ENCODE data around the gene NDST1.

Gene NDST1

GRCh38 chr5:150570333-150570732, 62.4 kb downstream of the NDST1 start:
- DNase-seq (ENCODE audit: low spot score) = no peak

- DNase-seq (ENCODE audit: low spot score) = no peak
Observed at GRCh38 chr5:150571836-150572235, 63.9 kb downstream of the NDST1 start.

DNA sequence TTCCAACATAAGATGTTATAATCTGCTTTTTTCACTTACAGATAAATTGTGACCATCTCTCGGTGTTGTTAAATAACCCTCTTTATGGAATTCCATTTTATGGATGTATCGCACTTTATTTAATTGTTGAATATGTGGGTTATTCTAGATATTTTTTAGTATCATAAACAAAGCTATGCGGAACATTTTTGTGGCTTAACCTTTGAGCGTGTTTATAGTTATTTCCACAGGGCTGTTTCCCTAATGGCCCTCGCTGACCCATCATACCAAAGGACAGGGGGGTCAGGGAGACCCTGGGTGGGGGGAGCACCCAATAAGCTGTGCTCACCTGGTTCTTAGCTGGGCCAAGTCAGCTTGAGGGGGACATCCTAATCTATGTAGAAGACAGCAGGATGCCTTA, 65.3 kb downstream of the NDST1 start:
- DNase-seq (ENCODE audit: low spot score) = no peak

GRCh38 chr5:150573867-150574817, 66.2 kb downstream of the NDST1 start:
- no peak for DNase-seq (ENCODE audit: low spot score)

- no peak for DNase-seq (ENCODE audit: low spot score)
Observed at GRCh38 chr5:150574818-150575547, 67.1 kb downstream of the NDST1 start.

GRCh38 chr5:150575745-150576448, 68.0 kb downstream of the NDST1 start:
- no peak for DNase-seq (ENCODE audit: low spot score)

DNA sequence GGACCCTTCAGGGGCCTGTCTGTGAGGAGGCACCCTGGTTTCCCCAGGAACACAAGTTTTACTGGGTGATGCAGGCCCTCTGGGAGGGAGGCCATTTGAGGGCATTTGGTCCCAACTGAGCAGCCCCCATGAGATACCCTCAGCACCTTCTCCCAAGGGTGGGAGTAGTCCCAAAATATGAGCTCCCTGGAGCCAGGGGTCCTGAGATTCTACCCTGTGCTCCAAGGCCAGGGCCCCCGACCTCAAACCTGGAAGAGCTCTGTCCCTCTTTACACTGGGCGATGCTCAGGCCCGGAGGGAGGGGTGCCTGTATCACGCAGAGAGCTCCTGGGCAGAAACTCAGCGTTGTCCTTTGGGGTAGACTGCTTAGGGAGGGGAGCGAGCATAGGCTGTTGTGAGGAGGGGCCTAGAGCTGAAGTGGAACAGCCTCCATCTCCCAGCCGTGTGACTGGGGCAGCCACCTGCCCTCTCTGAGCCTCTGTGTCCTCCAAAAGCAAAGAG, 68.6 kb downstream of the NDST1 start:
- no peak for DNase-seq (ENCODE audit: low spot score)

DNA sequence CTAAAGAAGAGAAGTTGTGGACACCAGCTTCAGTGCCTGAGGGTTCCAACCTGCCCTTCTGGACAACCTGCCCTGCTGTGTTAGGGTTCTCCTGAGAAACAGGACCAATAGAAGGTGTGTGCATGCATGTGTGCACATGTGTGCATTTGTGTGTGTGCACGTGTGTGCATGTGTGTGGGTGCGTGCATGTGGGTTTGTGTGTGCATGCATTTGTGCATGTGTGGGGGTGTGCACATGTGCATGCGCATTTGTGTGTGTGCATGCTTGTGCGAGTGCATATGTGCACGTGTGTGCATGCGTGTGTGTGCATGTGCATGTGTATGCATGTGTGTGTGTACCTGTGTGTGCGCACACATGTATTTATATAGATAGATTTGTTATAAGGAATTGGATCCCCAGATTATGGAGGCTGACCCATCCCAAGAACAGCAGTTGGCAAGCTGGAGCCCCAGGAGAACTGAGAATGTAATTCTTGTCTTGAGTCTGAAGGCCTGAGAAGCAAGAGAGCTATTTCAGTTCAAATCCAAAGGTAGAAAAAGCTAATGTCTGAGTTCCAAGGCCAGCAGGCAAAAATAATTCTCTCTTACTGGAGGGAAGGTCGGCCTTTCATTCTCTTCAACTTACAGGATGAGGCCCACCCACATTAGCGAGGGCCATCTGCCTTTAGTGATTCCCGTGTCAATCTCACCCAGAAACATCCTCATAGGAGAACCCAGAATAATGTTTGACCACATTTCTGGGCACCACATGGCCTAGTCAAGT, 69.6 kb downstream of the NDST1 start:
- DNase-seq (ENCODE audit: low spot score) = no peak

- no peak for DNase-seq (ENCODE audit: low spot score)
Observed at GRCh38 chr5:150578781-150579461, 71.0 kb downstream of the NDST1 start.

- DNase-seq (ENCODE audit: low spot score) = no peak
Observed at GRCh38 chr5:150579462-150580400, 71.8 kb downstream of the NDST1 start.

GRCh38 chr5:150580917-150581316, 73.0 kb downstream of the NDST1 start:
- DNase-seq (ENCODE audit: low spot score) = no peak

- no peak for DNase-seq (ENCODE audit: low spot score)
Observed at GRCh38 chr5:150582241-150583109, 74.5 kb downstream of the NDST1 start.

DNA sequence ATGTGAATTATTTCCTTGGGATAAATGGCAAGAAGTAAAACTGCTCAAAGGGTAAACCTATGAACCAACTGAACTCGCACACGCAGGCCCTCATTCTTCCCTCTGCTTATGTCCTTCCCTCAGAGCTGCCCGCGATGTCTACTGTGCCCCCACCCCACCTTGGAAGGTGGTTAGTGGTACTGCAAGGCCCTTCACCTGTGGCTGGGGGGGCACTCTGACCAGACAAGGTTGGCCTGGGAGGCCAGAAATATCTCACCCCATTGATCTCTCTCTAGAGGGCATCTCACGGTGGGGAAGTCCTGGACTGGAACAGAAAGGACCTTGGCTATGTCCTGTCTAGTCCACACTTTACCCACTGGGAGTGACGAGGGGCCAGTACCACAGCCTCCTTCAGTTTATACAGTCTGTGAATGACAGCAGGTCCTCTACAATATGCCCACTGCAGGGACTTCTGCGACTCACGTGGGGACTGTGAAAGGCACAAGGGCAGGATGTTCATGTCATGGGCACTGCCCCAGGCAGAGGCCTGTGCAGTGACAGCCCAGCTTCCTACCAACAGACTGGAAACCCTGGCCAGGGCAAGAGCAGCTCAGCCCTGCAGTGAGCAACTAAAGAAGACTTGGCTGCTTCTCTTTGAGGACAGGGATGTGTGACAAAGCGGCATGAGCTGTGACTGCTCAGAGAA, 75.8 kb downstream of the NDST1 start:
- DNase-seq (ENCODE audit: low spot score) = no peak

DNA sequence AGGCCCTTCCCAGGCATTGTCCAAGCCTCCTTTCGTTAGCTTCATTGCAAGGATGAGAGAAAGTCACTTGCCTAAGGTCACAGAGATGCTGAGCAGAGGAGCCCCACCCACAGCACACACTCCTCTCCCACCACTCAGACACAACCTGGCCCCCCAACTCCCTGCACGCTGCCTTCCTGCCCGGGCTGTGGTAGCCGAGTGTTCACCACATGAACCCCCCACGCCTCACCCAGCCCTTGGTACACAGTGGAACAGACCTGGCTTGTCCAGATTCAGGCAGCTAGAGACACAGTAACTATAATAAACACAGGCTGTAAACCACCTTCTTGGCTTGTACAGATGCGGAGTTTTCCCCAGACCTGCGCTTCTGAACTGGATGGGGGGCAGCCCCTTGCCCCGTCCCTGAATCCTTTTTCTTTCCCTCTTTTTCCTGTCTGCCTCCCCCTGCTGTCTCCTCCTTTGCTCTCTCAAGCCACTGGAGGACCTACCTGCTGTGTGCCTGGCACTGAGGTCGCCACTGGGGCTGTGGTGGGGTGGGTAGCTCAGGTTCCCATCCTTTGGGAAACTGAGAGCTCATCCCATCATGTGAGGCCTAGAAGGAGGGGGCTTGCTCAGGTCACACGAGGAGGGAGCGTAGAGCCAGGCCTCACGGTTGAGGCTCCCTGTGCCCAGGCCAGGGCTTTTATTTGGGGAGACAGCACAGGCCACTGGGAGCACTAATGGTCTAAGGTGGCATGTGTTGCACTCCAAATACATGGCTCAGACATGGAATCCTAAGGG, 76.8 kb downstream of the NDST1 start:
- DNase-seq (ENCODE audit: low spot score) = no peak

DNA sequence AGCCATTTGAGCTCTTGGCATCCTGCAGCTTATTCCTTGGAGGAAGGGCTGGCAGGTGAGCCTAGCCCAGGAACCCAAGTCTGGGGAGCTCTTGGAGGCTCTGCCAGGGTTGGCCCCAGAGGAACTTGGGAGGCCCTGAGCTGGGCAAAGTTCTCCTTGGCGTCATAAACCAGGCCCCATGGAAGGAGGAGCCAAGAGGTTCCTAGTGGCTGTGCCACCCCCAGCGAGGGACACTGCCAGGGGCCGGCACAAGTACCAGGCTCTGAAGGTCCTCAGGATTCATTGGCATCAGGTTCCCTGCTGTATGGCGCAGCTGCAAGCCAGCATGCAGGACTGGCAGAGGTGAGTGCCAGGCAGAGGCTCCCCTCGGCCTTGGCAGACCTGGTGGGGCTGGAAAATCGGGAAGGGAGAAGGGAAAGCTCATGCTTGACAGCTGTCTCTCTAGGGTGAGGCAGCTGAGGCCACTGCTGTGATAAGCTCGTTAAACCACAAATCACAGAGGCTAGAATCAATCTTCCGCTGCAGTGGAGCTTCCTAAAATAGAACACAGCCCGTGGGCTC, 77.9 kb downstream of the NDST1 start:
- DNase-seq (ENCODE audit: low spot score) = no peak

DNA sequence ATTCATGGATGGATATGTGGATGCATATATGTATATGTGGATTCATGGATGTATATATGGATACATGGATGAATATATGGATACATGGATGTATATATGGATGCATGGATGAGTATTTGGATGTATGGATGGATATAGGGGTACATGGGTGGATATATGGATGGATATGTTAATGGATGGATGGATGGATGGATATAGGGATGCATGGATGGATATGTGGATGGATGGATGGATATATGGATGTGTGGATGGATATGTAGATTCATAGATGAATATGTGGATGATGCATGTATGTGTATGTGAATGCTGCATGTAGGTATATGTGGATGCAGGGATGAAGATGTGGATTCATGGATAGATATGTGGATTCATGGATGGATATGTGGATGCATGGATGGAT, 79.1 kb downstream of the NDST1 start:
- DNase-seq (ENCODE audit: low spot score) = no peak
